Ovary (tissue), 1 donor: ENCODE data around the gene GTF3C4.

Source experiments
- EP300 ChIP-seq: sonication (generic); formaldehyde crosslinking; IDR thresholded peaks from one replicate; pipeline ENCODE4 v1.6.1; 2017; ENCODE audit warnings: antibody characterized with exemption
- POLR2A ChIP-seq: fragments of 450-650 bp; IDR thresholded peaks from one replicate; pipeline ENCODE4 v1.6.1; 2017; ENCODE audit warnings: antibody characterized with exemption, mild to moderate bottlenecking, moderate library complexity

DNA sequence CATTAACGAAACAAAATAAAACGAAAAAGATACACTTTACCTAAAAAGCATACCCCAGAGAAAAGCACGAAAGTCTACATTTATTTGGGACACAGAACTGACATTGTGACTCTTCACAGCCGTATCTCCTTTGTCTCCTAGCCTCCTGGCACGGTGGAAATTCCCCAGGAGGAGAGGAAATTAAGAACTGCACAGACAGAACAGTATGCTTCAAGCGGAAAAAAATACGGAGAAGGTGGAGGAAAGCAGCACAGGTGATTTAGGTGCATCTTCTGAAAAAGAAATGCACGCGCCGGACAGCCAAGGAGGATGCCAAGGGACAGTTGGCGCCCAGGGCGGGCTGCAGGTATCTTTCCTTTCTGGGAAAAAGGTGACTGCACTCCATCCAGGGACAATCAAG, 32.5 kb upstream of the GTF3C4 start:
- TF ChIP-seq POLR2A, result no peak
- no peak for TF ChIP-seq EP300
